Common myeloid progenitor, CD34-positive (primary cell): Measurements from ENCODE around the gene DOC2A.

Experiments used
- CTCF ChIA-PET: fragments of 350-600 bp; sonication (Branson Sonifier 250); formaldehyde crosslinking; loops from one replicate; lab custom pipeline; 2021; ENCODE audit warnings: antibody characterized with exemption; lab: Charles Lee
- POLR2A ChIA-PET: fragments of 350-600 bp; sonication (Branson Sonifier 250); formaldehyde crosslinking; loops from one replicate; lab custom pipeline; 2021; ENCODE audit warnings: antibody characterized with exemption; lab: Charles Lee
- DNase-seq, 3 donors: peaks; one replicate each; pipeline versions ENCODE4 v3.0.0 to v3.0.0-alpha.2; 2013
- H3K27ac ChIP-seq, 2 experiments: 1 replicate in 1 of 2; 2 replicates in 1 of 2; pipeline ENCODE4 v1.7.0; 2013; ENCODE audit warnings: inconsistent platforms in 2 of 2, low read length in 2 of 2, mild to moderate bottlenecking in 2 of 2, low read depth in 1 of 2, moderate library complexity in 1 of 2; ENCODE audit not compliant: severe bottlenecking in 2 of 2, insufficient read depth in 1 of 2, poor library complexity in 1 of 2
- H3K27me3 ChIP-seq, 5 experiments: replicated peaks in 2 of 5; 1 replicate in 3 of 5; 2 replicates in 2 of 5; pipeline versions ENCODE4 v1.6.1 to v1.7.0; 2013; ENCODE audit warnings: low read length in 4 of 5, mild to moderate bottlenecking in 2 of 5, moderate library complexity in 2 of 5, inconsistent platforms in 1 of 5; ENCODE audit not compliant: insufficient read depth in 5 of 5, control insufficient read depth in 4 of 5
- H3K36me3 ChIP-seq, 4 experiments: 1 replicate in 2 of 4; 2 replicates in 2 of 4; pipeline versions ENCODE4 v1.6.1 to v1.7.0; 2013; ENCODE audit warnings: low read length in 3 of 4, control low read depth in 1 of 4, mild to moderate bottlenecking in 1 of 4; ENCODE audit not compliant: control insufficient read depth in 4 of 4, insufficient read depth in 4 of 4
- H3K4me1 ChIP-seq, 4 experiments: 1 replicate in 3 of 4; 2 replicates in 1 of 4; pipeline versions ENCODE4 v1.6.1 to v1.7.1; 2013; ENCODE audit warnings: low read length in 3 of 4, mild to moderate bottlenecking in 3 of 4, control low read depth in 1 of 4, inconsistent platforms in 1 of 4, moderate library complexity in 1 of 4; ENCODE audit not compliant: control insufficient read depth in 4 of 4, insufficient read depth in 4 of 4; ENCODE audit errors: control extremely low read depth in 1 of 4
- H3K4me3 ChIP-seq, 7 experiments: 1 replicate in 4 of 7; 2 replicates in 3 of 7; pipeline versions ENCODE4 v1.5.1 to v1.7.0; 2013; ENCODE audit warnings: mild to moderate bottlenecking in 7 of 7, low read length in 6 of 7, moderate library complexity in 6 of 7, inconsistent platforms in 2 of 7, low read depth in 2 of 7, control low read depth in 1 of 7; ENCODE audit not compliant: insufficient read depth in 4 of 7, control insufficient read depth in 1 of 7; ENCODE audit errors: extremely low read depth in 1 of 7
- H3K9me3 ChIP-seq, 5 experiments: 1 replicate in 4 of 5; 2 replicates in 1 of 5; pipeline versions ENCODE4 v1.6.1 to v1.7.1; 2013; ENCODE audit warnings: low read length in 4 of 5, mild to moderate bottlenecking in 2 of 5, inconsistent platforms in 1 of 5, low read depth in 1 of 5, moderate library complexity in 1 of 5; ENCODE audit not compliant: control insufficient read depth in 4 of 5, insufficient read depth in 2 of 5; ENCODE audit errors: control extremely low read depth in 1 of 5
- WGBS: methylation state at CpG from one replicate; pipeline ENCODE4 v1.1.5; 2013; ENCODE audit not compliant: insufficient coverage; 5-methylcytosine and 5-hydroxymethylcytosine counted together

Gene DOC2A

GRCh38 chr16:30002614-30003346 lies 8.0 kb downstream of the DOC2A start:
- Histone ChIP-seq H3K9me3 (no peaks in the 10 kb centered on the region), H3K4me1 (peaks cover 0 to 18% (median 15%) of the 10 kb centered on the region in 4 experiments), H3K36me3 (peaks cover 0 to 52% (median 30%) of the 10 kb centered on the region in 4 experiments), H3K4me3 (no peak overlapping the region), H3K27me3 (no peaks in the 10 kb centered on the region), H3K27ac (no peak overlapping the region)
- ChIA-PET POLR2A (no interaction called here), CTCF (no interaction called here)
- 98% methylated on average over 16 of the region's 19 CpGs for WGBS
- no peak for DNase-seq

- POLR2A ChIA-PET, result no interaction called here
- WGBS, result 99% methylated on average over 25 of the region's 33 CpGs
- DNase-seq, result no peak
- H3K27me3 ChIP-seq, result no peaks in the 10 kb centered on the region
- H3K9me3 ChIP-seq, result no peaks in the 10 kb centered on the region
- H3K4me1 ChIP-seq, result peaks cover 2 to 26% (median 24%) of the 10 kb centered on the region in 4 experiments
- H3K36me3 ChIP-seq, result peaks cover 0 to 46% (median 30%) of the 10 kb centered on the region in 4 experiments
- CTCF ChIA-PET, result interaction anchor here (0.5 to 1.1 kb wide), 3 partner anchors 10 to 775 kb away, joined by 3 to 4 read pairs (median 3); no protein-coding TSS in a partner anchor
- no peak overlapping the region for H3K27ac ChIP-seq
- no peak overlapping the region for H3K4me3 ChIP-seq
These were observed 9.8 kb downstream of the DOC2A start for GRCh38 chr16:30000735-30001631.

GRCh38 chr16:29999605-30000004 lies 11.2 kb downstream of the DOC2A start:
- Histone ChIP-seq H3K4me1 (peaks cover 2 to 30% (median 23%) of the 10 kb centered on the region in 4 experiments), H3K4me3 (no peak overlapping the region), H3K9me3 (no peaks in the 10 kb centered on the region), H3K36me3 (peaks cover 0 to 41% (median 30%) of the 10 kb centered on the region in 4 experiments), H3K27ac (no peak overlapping the region), H3K27me3 (no peaks in the 10 kb centered on the region)
- DNase-seq, result no peak
- CTCF ChIA-PET, result interaction anchor here (0.6 kb wide), 1 partner anchor 12 kb away, joined by 3 read pairs; no protein-coding TSS in a partner anchor
- WGBS, result 96% methylated on average over 6 of the region's 6 CpGs
- POLR2A ChIA-PET, result no interaction called here

DNA sequence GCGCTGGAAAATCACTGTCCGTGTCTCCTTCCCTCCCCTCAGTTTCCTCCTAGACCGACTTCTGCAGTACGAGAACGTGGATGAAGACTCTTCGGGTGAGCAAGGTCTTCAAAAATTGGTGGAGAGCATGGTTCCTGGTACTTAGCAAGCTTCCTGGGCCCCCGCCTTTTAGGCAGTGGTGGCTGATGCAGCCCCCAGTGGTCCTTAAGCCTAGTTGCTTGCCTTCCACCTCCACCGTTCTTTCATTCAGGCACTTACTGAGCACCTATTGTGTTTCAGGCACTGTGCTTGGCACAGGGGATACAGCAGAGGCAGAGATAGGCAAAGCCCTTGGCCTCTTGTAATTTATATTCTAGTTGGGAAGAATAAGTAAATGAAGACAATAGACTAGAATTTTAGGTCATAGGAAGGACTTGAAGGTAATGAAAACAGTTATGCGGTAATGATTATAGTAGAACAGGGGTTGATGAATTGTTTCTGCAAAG lies 14.0 kb downstream of the DOC2A start:
- Histone ChIP-seq H3K27me3 (no peaks in the 10 kb centered on the region), H3K4me3 (peak overlapping the region; percentile 94 to 100 (median 97)), H3K27ac (peak overlapping the region; percentile 33 to 96), H3K4me1 (peaks cover 2 to 32% (median 19%) of the 10 kb centered on the region in 4 experiments), H3K9me3 (no peaks in the 10 kb centered on the region), H3K36me3 (peaks cover 3 to 47% (median 36%) of the 10 kb centered on the region in 4 experiments)
- WGBS, result 22% methylated on average over 9 of the region's 9 CpGs
- POLR2A ChIA-PET, result interaction anchor here (0.9 kb wide), 1 partner anchor 23 kb away, joined by 4 read pairs; the partner anchor contains the start of gene TAOK2
- DNase-seq, result peak in 2 of 3 donors; percentile 23 to 32
- CTCF ChIA-PET, result interaction anchor here (1.2 to 1.5 kb wide), 5 partner anchors 9 to 96 kb away, joined by 3 to 6 read pairs (median 4); no protein-coding TSS in a partner anchor

GRCh38 chr16:29995911-29996765 lies 14.7 kb downstream of the DOC2A start, which contains the start of gene INO80E:
Gene INO80E (plus strand): TSS chr16:29996241. CDS start chr16:29996311, 70 bp downstream.
- Histone ChIP-seq H3K27ac (peak within 1 kb of the TSS; percentile 91 to 96), H3K4me1 (peaks cover 2 to 32% (median 19%) of the 10 kb centered on the region in 4 experiments), H3K27me3 (no peaks in the 10 kb centered on the region), H3K9me3 (no peaks in the 10 kb centered on the region), H3K36me3 (peaks cover 6 to 47% (median 39%) of the 10 kb centered on the region in 4 experiments), H3K4me3 (peak within 1 kb of the TSS; percentile 94 to 100 (median 97))
- peak; percentile 95 to 97 (median 97) for DNase-seq
- WGBS, result under 1% methylated on average over 65 of the region's 65 CpGs
- ChIA-PET POLR2A (interaction anchor here (0.9 kb wide), 1 partner anchor 23 kb away, joined by 4 read pairs; the partner anchor contains the start of gene TAOK2), CTCF (interaction anchor here (1.3 to 1.5 kb wide), 4 partner anchors 10 to 24 kb away, joined by 3 to 6 read pairs (median 4); no protein-coding TSS in a partner anchor)
